Measurements from ENCODE around the gene DCLK1. TPM values are rescaled to one million over a fixed set of nuclear protein-coding genes. Genes with fewer than 3 reads are reported as not detected.

Gene DCLK1
- total RNA-seq, 1 donor from 2014 or later: 36.1 TPM

DNA sequence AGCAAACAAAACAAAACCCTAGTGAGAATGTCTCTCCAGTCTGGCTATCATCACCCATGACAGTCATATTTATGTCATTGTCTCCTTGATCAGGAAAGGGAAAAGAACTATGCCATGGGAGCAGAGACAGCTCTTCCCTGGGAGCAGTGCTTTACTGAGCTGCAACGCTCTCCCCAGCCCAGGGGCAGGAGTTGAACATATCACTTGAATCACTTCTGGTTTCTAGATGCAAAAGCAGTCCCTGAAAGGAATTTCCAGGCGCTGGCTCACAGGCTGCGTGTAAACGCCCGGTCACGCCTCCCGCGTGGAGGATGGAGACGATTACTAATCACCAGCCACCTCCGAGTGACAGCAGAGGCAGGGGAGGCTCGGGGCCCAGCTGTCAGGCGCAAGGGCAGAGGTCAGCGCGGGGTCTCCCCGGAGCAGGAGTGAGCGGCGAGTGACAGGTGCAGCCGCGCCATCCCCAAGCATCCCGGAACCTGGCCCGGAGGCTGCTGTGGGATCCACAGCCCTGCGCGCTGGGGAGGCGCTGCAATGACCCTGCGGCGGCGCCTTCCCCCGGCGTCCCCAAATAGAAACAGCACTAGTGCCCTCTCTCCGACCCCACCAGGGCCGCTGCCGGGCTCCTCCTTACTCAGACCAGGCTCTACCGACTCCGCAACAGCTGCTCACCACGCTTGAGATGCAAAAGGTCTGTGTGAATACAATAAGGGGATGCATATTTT is 23.5 kb upstream of the DCLK1 start:
- H3K27ac ChIP-seq: no peak overlapping the region
- TF ChIP-seq POLR2A (IDR thresholded peaks at IDR 0.05): no peak
- TF ChIP-seq, protein P1, sequence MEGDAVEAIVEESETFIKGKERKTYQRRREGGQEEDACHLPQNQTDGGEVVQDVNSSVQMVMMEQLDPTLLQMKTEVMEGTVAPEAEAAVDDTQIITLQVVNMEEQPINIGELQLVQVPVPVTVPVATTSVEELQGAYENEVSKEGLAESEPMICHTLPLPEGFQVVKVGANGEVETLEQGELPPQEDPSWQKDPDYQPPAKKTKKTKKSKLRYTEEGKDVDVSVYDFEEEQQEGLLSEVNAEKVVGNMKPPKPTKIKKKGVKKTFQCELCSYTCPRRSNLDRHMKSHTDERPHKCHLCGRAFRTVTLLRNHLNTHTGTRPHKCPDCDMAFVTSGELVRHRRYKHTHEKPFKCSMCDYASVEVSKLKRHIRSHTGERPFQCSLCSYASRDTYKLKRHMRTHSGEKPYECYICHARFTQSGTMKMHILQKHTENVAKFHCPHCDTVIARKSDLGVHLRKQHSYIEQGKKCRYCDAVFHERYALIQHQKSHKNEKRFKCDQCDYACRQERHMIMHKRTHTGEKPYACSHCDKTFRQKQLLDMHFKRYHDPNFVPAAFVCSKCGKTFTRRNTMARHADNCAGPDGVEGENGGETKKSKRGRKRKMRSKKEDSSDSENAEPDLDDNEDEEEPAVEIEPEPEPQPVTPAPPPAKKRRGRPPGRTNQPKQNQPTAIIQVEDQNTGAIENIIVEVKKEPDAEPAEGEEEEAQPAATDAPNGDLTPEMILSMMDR (IDR thresholded peaks at IDR 0.05): no peak
- TF ChIP-seq POLR2AphosphoS5 (IDR thresholded peaks at IDR 0.05; ENCODE audit: insufficient read depth in 1 of 2, low read depth in 1 of 2): no peak
- DNase-seq (ENCODE audit: extremely low spot score in 2 of 2): no peak
- intact Hi-C loops (cut with DNase I): no loop called here
- H3K27me3 ChIP-seq: no peaks in the 10 kb centered on the region
- H3K4me1 ChIP-seq: no peaks in the 10 kb centered on the region
- peak overlapping the region in 1 of 2 donors; percentile 19 for H3K4me3 ChIP-seq
- no peaks in the 10 kb centered on the region for H3K9me3 ChIP-seq
- H3K36me3 ChIP-seq: no peaks in the 10 kb centered on the region

DNA sequence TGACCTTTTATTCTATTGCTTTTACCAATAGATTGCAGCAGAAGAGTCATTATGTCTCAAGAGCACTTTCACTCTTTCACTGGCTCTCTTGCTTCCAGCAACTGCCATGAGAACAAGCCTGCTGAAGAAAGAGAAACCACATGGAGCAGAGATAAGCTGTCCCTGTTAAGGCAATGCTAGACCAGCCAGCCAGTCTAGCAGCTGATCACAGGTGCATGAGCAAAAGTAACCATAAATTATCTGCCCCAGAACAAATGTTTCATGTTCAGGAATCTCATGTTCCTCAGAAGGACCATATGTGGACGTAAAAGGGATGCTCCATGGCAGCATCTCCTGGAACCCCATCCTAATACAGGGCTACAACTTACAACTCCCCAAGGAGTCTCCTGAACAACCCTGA is 20.4 kb upstream of the DCLK1 start:
- Histone ChIP-seq H3K9me3 (no peaks in the 10 kb centered on the region), H3K27me3 (no peaks in the 10 kb centered on the region), H3K27ac (no peak overlapping the region), H3K36me3 (no peaks in the 10 kb centered on the region), H3K4me3 (no peak overlapping the region), H3K4me1 (no peaks in the 10 kb centered on the region)
- intact Hi-C loops (cut with DNase I): no loop called here
- no peak for TF ChIP-seq POLR2A (IDR thresholded peaks at IDR 0.05)
- no peak for TF ChIP-seq POLR2AphosphoS5 (IDR thresholded peaks at IDR 0.05; ENCODE audit: insufficient read depth in 1 of 2, low read depth in 1 of 2)
- TF ChIP-seq, protein P1 (IDR thresholded peaks at IDR 0.05): no peak
- DNase-seq (ENCODE audit: extremely low spot score in 2 of 2): no peak

DNA sequence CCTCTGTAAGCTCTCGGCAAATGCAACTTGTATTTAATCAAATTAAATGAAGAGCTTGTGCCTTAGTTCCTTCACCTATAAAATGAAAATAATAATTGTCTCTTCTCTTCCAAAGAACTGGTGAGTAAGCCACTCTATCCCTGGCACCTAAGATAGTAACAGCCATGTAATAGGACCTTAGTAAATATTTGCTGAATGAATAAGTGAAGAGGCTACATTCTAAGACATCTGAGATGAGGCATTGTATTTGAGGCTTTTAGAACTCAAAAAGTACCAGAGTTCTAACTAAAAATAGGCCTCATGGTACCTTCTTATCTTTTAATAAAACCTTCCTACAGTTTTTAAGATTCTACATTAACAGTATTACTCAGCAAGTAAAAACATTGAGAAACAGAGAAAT is 17.3 kb upstream of the DCLK1 start:
- Histone ChIP-seq H3K36me3 (no peaks in the 10 kb centered on the region), H3K9me3 (no peaks in the 10 kb centered on the region), H3K4me1 (no peaks in the 10 kb centered on the region), H3K27ac (no peak overlapping the region), H3K27me3 (no peaks in the 10 kb centered on the region), H3K4me3 (no peak overlapping the region)
- no peak for DNase-seq (ENCODE audit: extremely low spot score in 2 of 2)
- intact Hi-C loops (cut with DNase I): no loop called here
- TF ChIP-seq POLR2A (IDR thresholded peaks at IDR 0.05) (no peak), POLR2AphosphoS5 (IDR thresholded peaks at IDR 0.05; ENCODE audit: insufficient read depth in 1 of 2, low read depth in 1 of 2) (no peak)
- TF ChIP-seq, protein P1 (IDR thresholded peaks at IDR 0.05): no peak

DNA sequence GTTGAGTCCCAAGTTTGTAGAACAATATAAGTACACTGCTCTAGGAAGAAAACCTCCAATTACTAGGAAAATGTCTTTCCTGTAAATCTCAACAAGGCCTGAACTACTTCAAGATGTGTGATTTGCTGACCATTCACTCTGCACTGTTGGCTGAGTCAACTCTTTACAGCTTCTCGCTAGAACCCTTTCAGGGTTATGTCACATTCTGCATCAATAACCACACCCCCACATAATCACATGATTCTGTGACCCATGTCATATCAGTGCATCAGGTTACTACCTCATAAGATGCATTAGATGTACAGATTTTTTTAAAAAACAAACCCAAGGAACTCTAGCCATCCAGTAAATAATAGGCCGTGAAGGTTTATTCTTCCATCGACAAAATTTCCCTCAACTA is 16.1 kb upstream of the DCLK1 start:
- intact Hi-C loops (cut with DNase I): no loop called here
- H3K9me3 ChIP-seq: no peaks in the 10 kb centered on the region
- no peaks in the 10 kb centered on the region for H3K27me3 ChIP-seq
- no peaks in the 10 kb centered on the region for H3K36me3 ChIP-seq
- H3K4me3 ChIP-seq: no peak overlapping the region
- no peak for DNase-seq (ENCODE audit: extremely low spot score in 2 of 2)
- no peak for TF ChIP-seq POLR2A (IDR thresholded peaks at IDR 0.05)
- no peak for TF ChIP-seq POLR2AphosphoS5 (IDR thresholded peaks at IDR 0.05; ENCODE audit: insufficient read depth in 1 of 2, low read depth in 1 of 2)
- TF ChIP-seq, protein P1 (IDR thresholded peaks at IDR 0.05): no peak
- H3K4me1 ChIP-seq: no peaks in the 10 kb centered on the region
- H3K27ac ChIP-seq: no peak overlapping the region

DNA sequence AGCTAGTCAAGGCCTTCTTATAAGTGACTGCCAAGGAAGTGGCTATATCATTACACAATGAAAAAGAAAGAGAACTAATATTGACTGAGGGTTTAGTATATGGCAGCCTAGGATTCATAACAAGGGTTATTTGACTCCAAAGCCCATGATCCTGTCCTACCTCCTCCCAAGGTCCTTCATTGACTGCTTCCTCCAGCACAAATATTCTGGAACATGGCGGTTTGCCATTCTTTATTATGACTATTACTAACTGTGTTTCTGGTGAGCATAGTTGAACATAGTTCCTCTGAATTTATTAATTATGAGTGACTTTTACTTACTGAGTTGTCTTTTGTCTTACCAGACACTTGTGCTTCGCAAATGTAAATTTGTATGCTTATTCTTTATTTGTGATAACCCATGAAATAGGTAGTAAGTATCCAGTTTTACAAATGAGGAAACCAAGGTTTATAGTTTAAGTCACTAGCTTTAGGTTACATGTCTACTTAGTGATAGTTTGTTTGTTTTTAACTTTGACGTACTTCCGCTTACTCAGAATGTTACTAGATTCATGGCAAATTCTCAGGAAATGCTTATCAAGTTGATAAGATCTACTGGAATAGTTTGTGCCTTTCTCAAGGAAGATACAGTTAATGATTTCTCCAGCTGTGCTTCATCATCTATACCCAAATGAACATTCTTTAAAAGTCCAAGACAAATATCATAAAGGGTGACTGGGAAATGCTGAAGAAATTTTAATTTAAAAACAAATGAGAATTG is 15.5 kb upstream of the DCLK1 start:
- no peaks in the 10 kb centered on the region for H3K27me3 ChIP-seq
- no peak for DNase-seq (ENCODE audit: extremely low spot score in 2 of 2)
- H3K27ac ChIP-seq: no peak overlapping the region
- no peaks in the 10 kb centered on the region for H3K4me1 ChIP-seq
- H3K36me3 ChIP-seq: no peaks in the 10 kb centered on the region
- no peak overlapping the region for H3K4me3 ChIP-seq
- no peaks in the 10 kb centered on the region for H3K9me3 ChIP-seq
- TF ChIP-seq, protein P1 (IDR thresholded peaks at IDR 0.05): no peak
- TF ChIP-seq POLR2A (IDR thresholded peaks at IDR 0.05) (no peak), POLR2AphosphoS5 (IDR thresholded peaks at IDR 0.05; ENCODE audit: insufficient read depth in 1 of 2, low read depth in 1 of 2) (no peak)
- intact Hi-C loops (cut with DNase I): no loop called here

Data from vagina (tissue), 2 donors.